SK-N-SH (cell line): ENCODE results near the gene SLC22A6. TPM values are rescaled to one million over a fixed set of nuclear protein-coding genes. Genes with fewer than 3 reads are reported as not detected.

ENCODE experiments used
- CTCF ChIA-PET: fragments of 300-600, 350-600 bp; formaldehyde crosslinking; extraction: SDS; loops from one replicate; lab custom pipeline; 2021; lab: Yijun Ruan, JAX
- POLR2A ChIA-PET: fragments of 350-600 bp; sonication (Branson Sonifier 250); formaldehyde crosslinking; extraction: SDS; loops from one replicate; lab custom pipeline; 2020; ENCODE audit warnings: antibody characterized with exemption, inconsistent platforms; lab: Yijun Ruan, JAX
- DNase-seq: peaks from one replicate; pipeline ENCODE4 v3.0.0; 2012
- H2AFZ ChIP-seq: fragments of 200-600 bp; sonication (generic); 2 replicates; pipeline ENCODE4 v1.8.1; 2016; ENCODE audit warnings: antibody characterized with exemption, mild to moderate bottlenecking, low read depth
- H3F3A ChIP-seq: fragments of 200-600 bp; sonication (generic); replicated peaks from 2 replicates; pipeline ENCODE3; 2016; ENCODE audit warnings: antibody characterized with exemption, mild to moderate bottlenecking; ENCODE audit not compliant: insufficient read depth
- H3K27ac ChIP-seq, 2 experiments: fragments of 200-500 bp in 1 of 2; fragments of 200-600 bp in 1 of 2; sonication (Bioruptor generic) in 1 of 2; sonication (generic), shearing (Covaris generic) in 1 of 2; 2 replicates each; pipeline versions ENCODE4 v1.5.1 to v1.6.1; 2014 to 2016; ENCODE audit warnings: low read depth in 2 of 2, inconsistent platforms in 1 of 2, low read length in 1 of 2, mild to moderate bottlenecking in 1 of 2, mixed read lengths in 1 of 2
- H3K27me3 ChIP-seq: fragments of 200-600 bp; sonication (generic), shearing (Covaris generic); 2 replicates; pipeline ENCODE4 v1.6.1; 2016; ENCODE audit warnings: mixed run types; ENCODE audit not compliant: insufficient read depth
- H3K36me3 ChIP-seq, 2 experiments: fragments of 200-500 bp in 1 of 2; fragments of 200-600 bp in 1 of 2; sonication (Bioruptor generic) in 1 of 2; sonication (generic) in 1 of 2; replicated peaks in 1 of 2; 2 replicates each; pipeline versions ENCODE3 to v1.5.1; 2014 to 2016; ENCODE audit warnings: low read length in 1 of 2, mild to moderate bottlenecking in 1 of 2; ENCODE audit not compliant: insufficient read depth in 2 of 2, control insufficient read depth in 1 of 2
- H3K4me1 ChIP-seq, 2 experiments: fragments of 200-500 bp in 1 of 2; fragments of 200-600 bp in 1 of 2; sonication (Bioruptor generic) in 1 of 2; sonication (generic), shearing (Covaris generic) in 1 of 2; 2 replicates each; pipeline versions ENCODE4 v1.5.1 to v1.6.1; 2014 to 2016; ENCODE audit warnings: low read depth in 1 of 2, low read length in 1 of 2, mixed run types in 1 of 2; ENCODE audit not compliant: insufficient read depth in 2 of 2, control insufficient read depth in 1 of 2
- H3K4me2 ChIP-seq: fragments of 200-600 bp; sonication (generic), shearing (Covaris generic); 2 replicates; pipeline ENCODE4 v1.6.1; 2017; ENCODE audit warnings: mixed run types
- H3K4me3 ChIP-seq, 2 experiments: fragments of 200-500 bp in 1 of 2; fragments of 200-600 bp in 1 of 2; sonication (Bioruptor generic) in 1 of 2; sonication (generic), shearing (Covaris generic) in 1 of 2; 2 replicates each; pipeline versions ENCODE4 v1.5.1 to v1.8.1; 2014 to 2016; ENCODE audit warnings: low read depth in 2 of 2, inconsistent platforms in 1 of 2, low read length in 1 of 2, mild to moderate bottlenecking in 1 of 2, mixed read lengths in 1 of 2, moderate library complexity in 1 of 2
- H3K79me2 ChIP-seq: fragments of 200-600 bp; sonication (generic); 2 replicates; pipeline ENCODE4 v1.8.1; 2017; ENCODE audit warnings: mild to moderate bottlenecking; ENCODE audit not compliant: insufficient read depth
- H3K9ac ChIP-seq: fragments of 200-600 bp; sonication (generic); 2 replicates; pipeline ENCODE4 v1.6.1; 2017; ENCODE audit warnings: mixed run types
- H3K9me2 ChIP-seq: fragments of 200-600 bp; sonication (generic); 2 replicates; pipeline ENCODE4 v1.6.1; 2017; ENCODE audit warnings: mixed run types
- H3K9me3 ChIP-seq: fragments of 200-600 bp; sonication (generic); 2 replicates; pipeline ENCODE4 v1.6.1; 2017; ENCODE audit warnings: mixed run types, mild to moderate bottlenecking, moderate library complexity
- H4K20me1 ChIP-seq: fragments of 200-600 bp; sonication (generic); 2 replicates; pipeline ENCODE4 v1.6.1; 2017; ENCODE audit warnings: mild to moderate bottlenecking, mixed run types; ENCODE audit not compliant: insufficient read depth
- GATA2 ChIP-seq: sonication (generic); formaldehyde crosslinking; IDR thresholded peaks from 2 replicates; pipeline ENCODE4 v1.5.0; 2020; ENCODE audit warnings: mild to moderate bottlenecking, missing genetic modification reagents
- RAD21 ChIP-seq: IDR thresholded peaks from 2 replicates; pipeline ENCODE4 v1.6.1; 2012; ENCODE audit warnings: mild to moderate bottlenecking, low read length
- SIN3A ChIP-seq: IDR thresholded peaks from 2 replicates; pipeline ENCODE4 v1.6.1; 2012; ENCODE audit warnings: low read depth, mild to moderate bottlenecking, low read length, moderate library complexity, borderline replicate concordance
- TCF12 ChIP-seq: IDR thresholded peaks from 2 replicates; pipeline ENCODE4 v1.4.0; 2012
- TEAD4 ChIP-seq: IDR thresholded peaks from 2 replicates; pipeline ENCODE4 v1.4.0; 2012; ENCODE audit warnings: mild to moderate bottlenecking, borderline replicate concordance; ENCODE audit not compliant: insufficient read depth
- WGBS: methylation state at CpG from one replicate; pipeline ENCODE4 v1.1.6; 2017; ENCODE audit warnings: low lambda C conversion rate; 5-methylcytosine and 5-hydroxymethylcytosine counted together
- polyA plus RNA-seq, 3 experiments: library from polyadenylated mRNA; depleted of rRNA; stranded (reverse); fragments of >200 nt; gene quantifications; 2 replicates each; pipeline ENCODE4 v1.2.3, GENCODE V29; 2012
- TF ChIP-seq, protein P1 (sequence below): fragments of 200-600 bp; sonication (generic); IDR thresholded peaks from 2 replicates; pipeline ENCODE4 v1.6.1; 2017; ENCODE audit warnings: antibody characterized with exemption, mild to moderate bottlenecking, moderate library complexity
- TF ChIP-seq, protein P2 (sequence below): IDR thresholded peaks from 2 replicates; pipeline ENCODE4 v1.4.0; 2012; ENCODE audit warnings: low read depth, borderline replicate concordance
- TF ChIP-seq, protein P3 (sequence below): fragments of 150-350 bp; IDR thresholded peaks from 2 replicates; pipeline ENCODE4 v1.6.1; 2017; ENCODE audit warnings: antibody characterized with exemption, low read length, low read depth, borderline replicate concordance

SLC22A6 gene
- polyA plus RNA-seq, 1 of the 3 experiments (the other 2 are of a cell fraction) = not detected

DNA sequence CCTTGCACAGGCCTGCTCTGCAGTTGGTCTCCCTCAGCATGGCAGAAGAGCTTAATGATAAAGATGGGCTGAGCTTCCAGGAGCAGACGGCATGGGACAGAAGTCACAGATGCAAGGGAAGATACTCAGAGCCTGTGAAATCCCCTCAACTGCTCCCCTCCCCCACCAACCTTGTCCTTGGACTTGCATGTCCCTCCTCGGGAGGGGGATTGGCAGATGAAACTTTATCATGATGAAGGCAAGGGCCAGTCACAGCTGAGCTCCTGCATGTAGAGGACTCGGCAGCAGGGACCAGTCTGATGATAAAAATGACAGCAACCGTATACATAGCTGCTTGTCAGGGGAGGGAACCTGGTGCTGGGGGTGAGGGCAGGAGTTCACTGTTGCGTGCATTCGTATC is 37.7 kb upstream of the SLC22A6 start:
- Histone ChIP-seq H3K27ac (no peak overlapping the region), H3K36me3 (no peaks in the 10 kb centered on the region), H3K9me3 (no peaks in the 10 kb centered on the region), H3K4me2 (no peak overlapping the region), H3K9me2 (no peaks in the 10 kb centered on the region), H3K4me3 (no peak overlapping the region), H3K79me2 (no peaks in the 10 kb centered on the region), H3F3A (peaks cover 3% of the 10 kb centered on the region), H3K4me1 (peaks cover 3 to 21% of the 10 kb centered on the region in 2 experiments; a peak in 2 of 4 replicates), H3K27me3 (no peaks in the 10 kb centered on the region; the same call in none of the 2 replicates), H3K9ac (no peak overlapping the region), H4K20me1 (no peaks in the 10 kb centered on the region), H2AFZ (no peak overlapping the region)
- POLR2A ChIA-PET = interaction anchor here (1.4 kb wide), 1 partner anchor 116 kb away, joined by 5 read pairs; no protein-coding TSS in a partner anchor
- CTCF ChIA-PET = interaction anchor here (0.5 to 8.5 kb wide), 18 partner anchors 9 to 500 kb away, joined by 3 to 751 read pairs (median 6); partner anchors contain the start of genes CHRM1, SLC22A8 and SLC3A2
- TF ChIP-seq GATA2 (CRISPR knock-in tag) (peak; percentile 13; the same call in 1 of the 2 replicates), TEAD4 (no peak)
- 51% methylated on average over 6 of the region's 6 CpGs for WGBS
- DNase-seq = no peak

DNA sequence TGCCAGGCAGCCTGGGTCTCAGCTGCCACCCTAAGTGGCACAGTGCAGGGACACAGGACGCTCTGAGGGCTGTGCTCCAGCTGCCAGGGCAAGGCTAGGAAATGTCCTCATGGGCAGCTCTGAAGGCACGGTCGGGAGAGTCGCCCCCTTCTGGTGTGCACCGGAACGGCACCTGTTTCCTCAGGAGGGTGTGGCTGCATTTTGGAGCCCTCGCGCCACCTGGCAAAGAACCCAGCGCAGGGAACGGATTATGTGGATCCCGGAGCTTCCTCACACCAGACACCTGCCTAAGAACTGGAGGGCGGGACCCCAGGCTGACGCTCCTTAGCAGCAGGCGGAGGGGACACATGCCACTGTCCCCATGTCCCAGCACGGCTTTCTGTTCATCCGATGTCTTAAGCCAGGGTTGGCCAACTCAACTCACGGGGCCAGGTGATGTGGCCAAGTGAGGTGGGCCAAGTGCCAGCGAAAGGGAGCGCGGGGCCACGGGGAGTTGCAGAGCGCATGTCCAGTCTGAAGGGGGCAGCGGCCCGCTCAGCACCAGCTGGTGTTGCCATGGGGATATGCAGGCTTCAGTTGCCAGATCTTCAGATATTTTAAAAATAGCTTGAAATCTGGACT is 36.0 kb upstream of the SLC22A6 start:
- no peak overlapping the region for H3K4me3 ChIP-seq
- POLR2A ChIA-PET = no interaction called here
- no peak for TF ChIP-seq GATA2 (CRISPR knock-in tag)
- TF ChIP-seq, protein P1, sequence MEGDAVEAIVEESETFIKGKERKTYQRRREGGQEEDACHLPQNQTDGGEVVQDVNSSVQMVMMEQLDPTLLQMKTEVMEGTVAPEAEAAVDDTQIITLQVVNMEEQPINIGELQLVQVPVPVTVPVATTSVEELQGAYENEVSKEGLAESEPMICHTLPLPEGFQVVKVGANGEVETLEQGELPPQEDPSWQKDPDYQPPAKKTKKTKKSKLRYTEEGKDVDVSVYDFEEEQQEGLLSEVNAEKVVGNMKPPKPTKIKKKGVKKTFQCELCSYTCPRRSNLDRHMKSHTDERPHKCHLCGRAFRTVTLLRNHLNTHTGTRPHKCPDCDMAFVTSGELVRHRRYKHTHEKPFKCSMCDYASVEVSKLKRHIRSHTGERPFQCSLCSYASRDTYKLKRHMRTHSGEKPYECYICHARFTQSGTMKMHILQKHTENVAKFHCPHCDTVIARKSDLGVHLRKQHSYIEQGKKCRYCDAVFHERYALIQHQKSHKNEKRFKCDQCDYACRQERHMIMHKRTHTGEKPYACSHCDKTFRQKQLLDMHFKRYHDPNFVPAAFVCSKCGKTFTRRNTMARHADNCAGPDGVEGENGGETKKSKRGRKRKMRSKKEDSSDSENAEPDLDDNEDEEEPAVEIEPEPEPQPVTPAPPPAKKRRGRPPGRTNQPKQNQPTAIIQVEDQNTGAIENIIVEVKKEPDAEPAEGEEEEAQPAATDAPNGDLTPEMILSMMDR = peak; percentile 51
- TF ChIP-seq RAD21 = 0 out of 2 replicates have a peak, but pooled peaks have one; percentile 19
- TF ChIP-seq, all 33 proteins: peak for 2
- Histone ChIP-seq H3F3A (peaks cover 3% of the 10 kb centered on the region), H4K20me1 (no peaks in the 10 kb centered on the region), H3K79me2 (no peaks in the 10 kb centered on the region), H3K9ac (no peak overlapping the region), H3K4me1 (peaks cover 6 to 24% of the 10 kb centered on the region in 2 experiments; a peak in 2 of 4 replicates), H2AFZ (no peak overlapping the region), H3K27me3 (no peaks in the 10 kb centered on the region; the same call in none of the 2 replicates), H3K4me2 (no peak overlapping the region), H3K9me2 (no peaks in the 10 kb centered on the region), H3K36me3 (no peaks in the 10 kb centered on the region), H3K9me3 (no peaks in the 10 kb centered on the region), H3K27ac (no peak overlapping the region)
- 97% methylated on average over 12 of the region's 24 CpGs for WGBS
- DNase-seq = peak; percentile 45
- CTCF ChIA-PET = interaction anchor here (0.7 to 8.5 kb wide), 16 partner anchors 9 to 1439 kb away, joined by 3 to 751 read pairs (median 4); partner anchors contain the start of gene CHRM1

DNA sequence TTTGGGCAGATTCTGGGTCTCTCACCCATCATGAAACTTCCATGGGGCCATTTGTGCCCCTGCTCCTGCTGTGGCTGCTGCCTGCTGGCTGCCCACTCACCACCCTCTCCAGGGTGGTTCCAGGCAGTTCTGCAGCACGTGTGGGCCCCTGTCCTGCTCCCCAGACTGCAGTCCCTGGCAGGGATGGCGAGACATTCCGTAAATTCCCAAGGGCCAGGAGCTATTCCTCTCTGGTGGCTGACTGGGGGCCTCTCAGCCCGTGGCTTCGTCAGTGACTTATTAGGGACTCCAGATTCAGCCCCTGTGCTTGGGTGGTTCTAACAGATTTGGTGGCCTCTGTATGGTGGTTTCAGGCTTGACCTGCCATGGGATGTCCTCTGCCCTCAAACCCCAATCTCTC is 34.7 kb upstream of the SLC22A6 start:
- 30% methylated on average over 2 of the region's 5 CpGs for WGBS
- no peak for DNase-seq
- no peaks in the 10 kb centered on the region; the same call in none of the 2 replicates for H3K27me3 ChIP-seq
- H3K4me2 ChIP-seq = no peak overlapping the region
- no peak overlapping the region for H3K4me3 ChIP-seq
- POLR2A ChIA-PET = no interaction called here
- no peaks in the 10 kb centered on the region for H3K9me3 ChIP-seq
- no peak overlapping the region for H3K27ac ChIP-seq
- H3K36me3 ChIP-seq = no peaks in the 10 kb centered on the region
- H3K9me2 ChIP-seq = no peaks in the 10 kb centered on the region
- no peaks in the 10 kb centered on the region for H4K20me1 ChIP-seq
- H2AFZ ChIP-seq = no peak overlapping the region
- no peak overlapping the region for H3K9ac ChIP-seq
- peaks cover 3% of the 10 kb centered on the region for H3F3A ChIP-seq
- no peaks in the 10 kb centered on the region for H3K79me2 ChIP-seq
- H3K4me1 ChIP-seq = peaks cover 6 to 24% of the 10 kb centered on the region in 2 experiments; a peak in 2 of 4 replicates
- TF ChIP-seq, protein P2, sequence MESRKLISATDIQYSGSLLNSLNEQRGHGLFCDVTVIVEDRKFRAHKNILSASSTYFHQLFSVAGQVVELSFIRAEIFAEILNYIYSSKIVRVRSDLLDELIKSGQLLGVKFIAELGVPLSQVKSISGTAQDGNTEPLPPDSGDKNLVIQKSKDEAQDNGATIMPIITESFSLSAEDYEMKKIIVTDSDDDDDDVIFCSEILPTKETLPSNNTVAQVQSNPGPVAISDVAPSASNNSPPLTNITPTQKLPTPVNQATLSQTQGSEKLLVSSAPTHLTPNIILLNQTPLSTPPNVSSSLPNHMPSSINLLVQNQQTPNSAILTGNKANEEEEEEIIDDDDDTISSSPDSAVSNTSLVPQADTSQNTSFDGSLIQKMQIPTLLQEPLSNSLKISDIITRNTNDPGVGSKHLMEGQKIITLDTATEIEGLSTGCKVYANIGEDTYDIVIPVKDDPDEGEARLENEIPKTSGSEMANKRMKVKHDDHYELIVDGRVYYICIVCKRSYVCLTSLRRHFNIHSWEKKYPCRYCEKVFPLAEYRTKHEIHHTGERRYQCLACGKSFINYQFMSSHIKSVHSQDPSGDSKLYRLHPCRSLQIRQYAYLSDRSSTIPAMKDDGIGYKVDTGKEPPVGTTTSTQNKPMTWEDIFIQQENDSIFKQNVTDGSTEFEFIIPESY = no peak
- no peak for TF ChIP-seq TCF12
- TF ChIP-seq, protein P3, sequence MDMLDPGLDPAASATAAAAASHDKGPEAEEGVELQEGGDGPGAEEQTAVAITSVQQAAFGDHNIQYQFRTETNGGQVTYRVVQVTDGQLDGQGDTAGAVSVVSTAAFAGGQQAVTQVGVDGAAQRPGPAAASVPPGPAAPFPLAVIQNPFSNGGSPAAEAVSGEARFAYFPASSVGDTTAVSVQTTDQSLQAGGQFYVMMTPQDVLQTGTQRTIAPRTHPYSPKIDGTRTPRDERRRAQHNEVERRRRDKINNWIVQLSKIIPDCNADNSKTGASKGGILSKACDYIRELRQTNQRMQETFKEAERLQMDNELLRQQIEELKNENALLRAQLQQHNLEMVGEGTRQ = no peak
- TF ChIP-seq, protein P1 = no peak
- no peak for TF ChIP-seq SIN3A
- TF ChIP-seq, all 33 proteins: peak for 0
- CTCF ChIA-PET = interaction anchor here (1.6 to 8.5 kb wide), 4 partner anchors 11 to 108 kb away, joined by 4 to 751 read pairs (median 100); partner anchors contain the start of gene CHRM1
